Activated T-helper 1 cell treated with Interleukin-2 at 50 U/mL for 16 hours (primary cell): ENCODE data around the gene ASTE1.

Source experiments
- DNase-seq: peaks from one replicate; pipeline ENCODE4 v3.0.0-alpha.2; 2020; ENCODE audit warnings: low read depth

Gene ASTE1, protein sequence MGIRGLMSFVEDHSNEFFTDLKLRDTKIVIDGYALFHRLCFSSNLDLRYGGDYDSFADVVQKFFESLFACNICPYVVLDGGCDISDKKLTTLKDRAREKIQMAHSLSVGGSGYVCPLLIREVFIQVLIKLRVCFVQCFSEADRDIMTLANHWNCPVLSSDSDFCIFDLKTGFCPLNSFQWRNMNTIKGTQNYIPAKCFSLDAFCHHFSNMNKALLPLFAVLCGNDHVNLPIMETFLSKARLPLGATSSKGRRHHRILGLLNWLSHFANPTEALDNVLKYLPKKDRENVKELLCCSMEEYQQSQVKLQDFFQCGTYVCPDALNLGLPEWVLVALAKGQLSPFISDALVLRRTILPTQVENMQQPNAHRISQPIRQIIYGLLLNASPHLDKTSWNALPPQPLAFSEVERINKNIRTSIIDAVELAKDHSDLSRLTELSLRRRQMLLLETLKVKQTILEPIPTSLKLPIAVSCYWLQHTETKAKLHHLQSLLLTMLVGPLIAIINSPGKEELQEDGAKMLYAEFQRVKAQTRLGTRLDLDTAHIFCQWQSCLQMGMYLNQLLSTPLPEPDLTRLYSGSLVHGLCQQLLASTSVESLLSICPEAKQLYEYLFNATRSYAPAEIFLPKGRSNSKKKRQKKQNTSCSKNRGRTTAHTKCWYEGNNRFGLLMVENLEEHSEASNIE

DNA sequence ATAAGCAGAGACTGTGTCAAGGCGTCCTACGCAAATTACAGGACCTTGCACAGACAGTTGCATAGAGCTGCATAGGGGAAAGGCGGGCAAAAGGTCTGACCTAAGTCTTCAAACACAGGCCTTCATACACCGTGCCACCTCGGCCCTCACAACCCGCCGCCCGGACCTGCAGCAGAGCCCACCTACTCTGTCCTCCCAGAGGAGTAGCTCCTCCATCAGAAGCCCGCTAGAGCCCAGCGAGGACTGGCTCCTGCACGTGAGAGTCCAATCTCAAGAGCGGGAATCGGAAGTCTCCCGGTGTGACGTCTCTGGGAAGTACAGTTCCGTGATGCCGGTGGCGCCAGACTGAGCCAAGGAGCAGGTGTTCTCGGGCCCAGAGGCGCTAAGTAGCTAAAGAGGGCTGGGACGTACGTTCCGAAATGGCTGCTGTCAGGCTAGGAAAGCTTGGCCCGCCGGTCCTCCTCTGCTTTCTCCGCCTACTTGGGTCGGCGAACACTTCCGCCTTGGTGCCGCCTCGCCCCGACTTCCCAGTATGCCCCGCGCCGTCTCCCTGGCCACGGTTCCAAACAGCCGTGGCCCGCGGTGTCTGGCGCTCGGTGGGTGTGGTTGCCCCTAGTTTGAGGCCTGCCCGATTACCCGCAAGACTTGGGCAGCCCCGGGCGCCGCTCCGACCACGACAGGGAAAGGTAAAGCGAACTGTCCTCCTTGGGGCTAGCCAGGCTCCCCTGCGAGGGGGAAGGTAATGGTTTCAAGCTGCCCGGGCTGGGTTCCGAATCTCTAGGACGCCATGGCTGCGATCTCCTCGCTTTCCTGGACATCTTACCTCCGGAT, at the start of gene ASTE1, which contains the start of gene NEK11:
TSS of gene ASTE1 (minus strand) at position 505 of the 831 bp plus-strand sequence. CDS start 1,519 bp downstream, outside the sequence.
TSS of gene NEK11 (plus strand) at position 557 of the 831 bp plus-strand sequence. CDS start 2,832 bp downstream, outside the sequence.
- peak; percentile 85 for DNase-seq

DNA sequence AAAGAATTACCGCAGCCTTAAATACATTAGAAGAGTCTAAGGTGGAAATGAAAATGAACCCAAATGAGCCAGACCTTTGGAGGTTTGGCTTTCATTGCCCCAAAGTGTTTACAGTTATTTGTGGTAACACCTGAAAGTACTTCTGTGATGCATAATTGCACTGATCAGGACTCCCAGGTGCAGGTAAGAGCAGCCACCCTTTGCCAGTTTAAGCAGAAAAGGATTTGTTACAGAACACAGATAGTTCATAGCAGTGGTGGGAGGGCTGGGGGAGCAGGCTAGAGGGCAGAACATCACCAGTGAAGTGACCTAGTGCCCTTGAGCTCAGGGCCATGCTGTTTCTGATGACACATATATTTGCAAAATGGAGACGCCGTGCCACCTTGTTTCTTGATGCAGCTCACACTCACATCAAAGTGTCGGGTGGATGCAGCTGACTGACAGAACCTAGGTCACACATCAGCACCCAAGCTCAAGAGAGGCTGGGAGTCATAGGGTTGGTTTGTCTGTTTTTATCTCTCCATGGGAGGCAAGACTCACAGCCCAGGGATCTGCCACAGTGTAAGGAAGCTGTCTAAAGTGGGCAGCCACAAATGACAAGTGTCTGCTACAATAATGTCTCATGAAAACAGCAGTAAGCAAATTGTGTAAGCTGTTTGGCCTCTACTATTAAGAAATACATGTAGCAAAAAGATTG, 49.2 kb upstream of the ASTE1 start:
- DNase-seq: no peak

DNA sequence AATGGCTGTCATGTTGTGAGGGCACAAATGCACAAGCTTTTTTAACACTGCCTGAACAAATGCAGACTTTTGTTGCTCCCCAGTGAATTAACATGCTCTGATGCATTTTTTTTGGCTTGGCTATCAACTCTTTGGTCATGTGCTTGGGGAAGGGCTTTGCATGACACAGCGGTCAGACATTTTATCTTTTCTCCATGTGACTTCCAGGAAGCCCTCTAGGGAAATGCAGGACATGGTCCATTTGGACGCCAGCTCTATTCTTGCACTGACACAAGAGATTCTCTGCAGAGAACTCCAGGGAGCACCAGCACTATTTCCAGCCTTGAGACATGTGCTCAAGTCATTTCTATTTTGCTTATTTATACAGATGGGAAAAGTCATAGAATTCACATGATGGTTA, 46.2 kb upstream of the ASTE1 start:
- DNase-seq: no peak

DNA sequence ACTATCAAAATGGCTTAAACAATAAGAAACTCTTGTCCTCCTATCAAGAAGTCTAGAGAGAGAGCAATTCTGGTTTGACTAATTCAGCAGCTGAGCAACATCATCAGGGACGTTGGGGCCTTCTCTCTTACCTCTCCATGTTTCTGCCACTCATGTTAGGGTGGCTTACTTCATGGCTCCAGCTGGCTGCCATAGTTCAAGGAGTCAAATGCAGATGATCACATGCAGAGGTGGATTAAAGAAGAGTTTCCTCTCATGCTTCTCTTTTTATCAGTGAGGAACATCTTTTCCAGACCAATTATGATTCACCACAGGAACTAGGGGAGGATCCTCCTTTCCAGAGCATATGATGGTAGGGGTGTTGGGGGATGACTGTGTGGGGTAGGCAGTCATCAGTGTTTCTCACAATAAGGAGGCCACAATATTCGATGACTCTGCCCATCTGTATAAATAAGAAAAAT, 45.5 kb upstream of the ASTE1 start:
- DNase-seq: no peak

DNA sequence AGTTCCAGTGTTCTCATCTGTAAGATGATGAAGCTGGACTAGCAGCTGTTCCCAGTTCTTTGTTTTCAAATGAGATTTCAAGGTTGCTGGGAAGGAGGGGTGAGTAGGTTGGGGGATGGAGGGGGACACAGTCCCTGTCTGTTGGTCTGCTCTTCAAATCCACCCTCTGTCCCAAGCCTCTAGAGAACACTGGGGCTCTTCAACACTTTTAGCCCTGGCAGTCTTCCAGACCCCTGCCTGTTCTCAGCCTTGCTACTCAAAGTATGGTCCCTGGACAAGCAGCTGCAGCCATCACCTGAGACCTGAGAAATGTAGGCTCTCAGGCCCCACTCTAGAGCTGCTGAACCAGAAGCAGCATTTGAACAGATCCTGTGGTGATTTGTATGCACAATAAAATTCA, 41.4 kb upstream of the ASTE1 start:
- DNase-seq: no peak

DNA sequence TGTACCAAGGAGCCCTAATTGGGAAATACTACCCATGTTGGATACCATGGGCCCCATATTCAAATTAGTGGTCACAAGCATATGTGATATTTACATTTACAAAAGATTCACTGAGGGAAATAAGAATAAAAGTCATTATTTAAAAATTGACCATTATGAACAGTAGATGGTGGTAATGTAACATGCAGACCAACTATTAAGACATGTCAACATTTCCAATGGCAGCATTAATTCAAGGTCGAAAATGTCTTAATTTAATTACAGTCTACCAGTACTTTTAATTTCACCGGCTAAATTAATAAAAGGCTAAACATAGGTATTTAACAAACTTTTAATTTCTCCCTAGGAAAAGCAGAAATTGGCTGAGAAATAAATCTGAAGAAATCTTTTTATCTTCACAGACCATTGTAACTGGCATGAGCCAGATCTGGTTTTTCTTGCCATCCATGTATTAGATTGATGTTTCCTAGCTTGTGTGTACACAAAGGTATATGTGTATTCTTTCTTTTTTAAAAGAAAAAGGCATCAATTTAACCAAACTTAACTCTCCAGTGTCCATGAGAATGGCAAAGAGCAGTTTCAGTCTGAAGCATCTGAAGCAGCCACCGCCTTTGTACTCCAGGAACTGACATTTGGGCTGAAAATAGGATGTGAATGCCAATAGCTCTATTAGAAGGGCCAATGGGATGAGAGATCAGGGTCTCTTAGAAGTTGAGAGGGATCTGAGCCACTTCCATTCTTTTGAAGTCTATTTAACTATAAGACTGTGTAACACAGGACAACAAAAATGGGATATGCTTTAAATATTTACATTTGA, 26.6 kb upstream of the ASTE1 start:
- no peak for DNase-seq

DNA sequence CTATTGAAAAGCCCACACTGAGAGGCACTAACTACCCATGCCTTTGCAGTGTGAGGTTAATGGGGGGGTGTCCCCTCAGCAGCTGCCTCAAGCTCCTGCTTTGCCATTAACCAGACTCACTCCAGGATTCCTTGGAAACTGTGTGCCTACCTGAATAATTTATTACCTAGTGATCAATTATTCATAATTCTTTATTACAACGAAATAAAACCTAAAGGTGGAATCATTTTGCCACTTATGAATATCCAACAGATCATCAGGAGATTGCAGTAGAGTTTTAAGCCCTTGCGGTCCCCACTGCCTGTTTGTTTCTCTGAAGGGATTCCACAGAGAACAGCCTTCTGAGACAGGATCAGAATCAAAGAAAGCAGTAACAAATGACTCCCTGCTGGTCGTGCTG, 23.4 kb upstream of the ASTE1 start:
- DNase-seq: no peak

DNA sequence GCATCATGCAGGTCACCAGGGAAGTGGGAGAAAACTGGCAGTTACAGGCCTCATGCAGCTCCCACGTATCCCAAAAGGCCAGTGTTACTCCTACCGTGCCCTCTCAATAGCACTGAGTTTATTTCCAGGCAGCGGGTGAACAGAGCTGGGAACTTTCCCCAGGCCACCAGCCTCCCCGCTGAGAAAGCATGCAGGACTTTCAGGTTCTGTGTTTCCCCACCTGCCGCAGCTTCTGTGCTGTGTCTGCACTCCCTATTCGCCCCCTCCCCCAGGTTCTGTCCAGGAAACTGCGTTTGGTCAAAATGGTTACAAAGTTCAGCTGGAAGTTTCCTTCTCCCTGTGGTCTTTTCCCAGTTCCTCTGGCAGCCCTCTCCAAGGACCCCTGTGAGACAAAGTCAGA, 21.4 kb upstream of the ASTE1 start:
- no peak for DNase-seq

DNA sequence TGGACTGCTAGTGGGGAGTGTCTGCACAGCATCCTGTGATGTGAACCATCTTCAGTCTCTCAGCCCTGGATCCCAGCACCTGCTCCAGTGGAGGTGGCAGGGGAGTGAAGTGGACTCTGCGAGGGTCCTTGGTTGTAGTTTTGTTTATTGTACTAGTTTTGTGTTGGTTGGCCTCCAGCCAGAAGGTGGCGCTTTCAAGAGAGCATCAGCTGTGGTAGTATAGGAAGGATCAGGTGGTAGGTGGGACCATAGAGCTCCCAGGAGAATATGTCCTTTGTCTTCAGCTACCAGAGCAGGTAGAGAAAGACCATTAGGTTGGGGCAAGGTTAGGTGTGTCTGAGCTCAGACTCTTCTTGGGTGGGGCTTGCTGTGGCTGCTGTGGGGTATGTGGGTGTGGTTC, 21.0 kb upstream of the ASTE1 start:
- DNase-seq: no peak

DNA sequence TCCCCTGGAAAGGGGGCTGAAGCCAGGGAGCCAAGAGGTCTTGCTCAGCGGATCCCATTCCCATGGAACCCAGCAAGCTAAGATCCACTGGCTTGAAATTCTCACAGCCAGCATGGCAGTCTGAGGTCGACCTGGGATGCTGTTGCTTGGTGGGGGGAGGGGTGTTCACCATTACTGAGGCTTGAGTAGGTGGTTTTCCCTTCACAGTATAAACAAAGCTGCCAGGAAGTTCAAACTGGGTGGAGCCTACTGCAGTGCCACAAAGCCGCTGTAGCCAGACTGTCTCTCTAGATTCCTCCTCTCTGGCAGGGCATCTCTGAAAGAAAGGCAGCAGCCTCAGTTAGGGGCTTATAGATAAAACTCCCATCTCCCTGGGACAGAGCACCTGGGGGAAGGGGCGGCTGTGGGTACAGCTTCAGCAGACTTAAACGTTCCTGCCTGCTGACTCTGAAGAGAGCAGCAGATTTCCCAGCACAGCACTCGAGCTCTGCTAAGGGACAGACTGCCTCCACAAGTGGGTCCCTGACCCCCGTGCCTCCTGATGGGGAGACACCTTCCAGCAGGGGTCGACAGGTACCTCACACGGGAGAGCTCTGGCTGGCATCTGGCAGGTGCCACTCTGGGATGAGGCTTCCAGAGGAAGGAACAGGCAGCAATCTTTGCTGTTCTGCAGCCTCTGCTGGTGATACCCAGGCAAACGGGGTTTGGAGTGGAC, 15.8 kb upstream of the ASTE1 start:
- peak; percentile 4 for DNase-seq

DNA sequence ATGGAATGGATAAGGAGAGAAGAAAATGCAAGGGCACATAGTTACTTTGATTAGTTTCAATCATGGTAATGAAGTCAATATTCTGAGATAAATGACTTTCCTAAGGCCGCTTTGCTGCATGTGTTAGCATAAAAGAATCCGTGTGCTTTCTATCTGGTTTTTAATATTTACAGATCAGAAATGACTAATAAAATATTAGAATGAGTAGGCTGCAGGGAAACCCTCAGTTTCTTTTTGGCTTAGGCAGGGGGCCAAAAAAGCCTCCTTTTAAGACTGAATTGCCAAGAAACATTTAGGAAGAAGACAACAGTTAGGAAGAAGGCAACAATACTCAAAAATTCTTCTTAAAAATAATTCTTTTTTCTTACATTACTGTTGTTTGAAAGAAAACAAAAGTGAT, 11.7 kb upstream of the ASTE1 start:
- no peak for DNase-seq

DNA sequence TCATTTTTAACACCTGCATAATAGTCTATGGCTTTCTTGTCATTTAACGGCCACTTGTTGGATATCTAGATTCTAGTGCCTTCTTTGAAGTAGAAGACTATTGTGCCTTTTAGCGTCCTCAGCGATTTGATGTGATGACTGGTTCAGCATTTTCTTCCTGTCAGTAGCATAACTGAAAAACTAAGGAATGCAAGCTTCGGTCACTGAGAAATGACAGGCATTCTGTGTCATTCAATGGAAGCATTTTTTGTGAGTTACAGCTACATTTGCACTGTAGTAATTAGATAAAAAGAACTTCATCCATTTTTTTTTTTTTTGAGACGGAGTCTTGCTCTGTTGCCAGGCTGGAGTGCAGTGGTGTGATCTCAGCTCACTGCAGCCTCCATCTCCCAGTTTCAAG, 10.4 kb upstream of the ASTE1 start:
- DNase-seq: no peak

DNA sequence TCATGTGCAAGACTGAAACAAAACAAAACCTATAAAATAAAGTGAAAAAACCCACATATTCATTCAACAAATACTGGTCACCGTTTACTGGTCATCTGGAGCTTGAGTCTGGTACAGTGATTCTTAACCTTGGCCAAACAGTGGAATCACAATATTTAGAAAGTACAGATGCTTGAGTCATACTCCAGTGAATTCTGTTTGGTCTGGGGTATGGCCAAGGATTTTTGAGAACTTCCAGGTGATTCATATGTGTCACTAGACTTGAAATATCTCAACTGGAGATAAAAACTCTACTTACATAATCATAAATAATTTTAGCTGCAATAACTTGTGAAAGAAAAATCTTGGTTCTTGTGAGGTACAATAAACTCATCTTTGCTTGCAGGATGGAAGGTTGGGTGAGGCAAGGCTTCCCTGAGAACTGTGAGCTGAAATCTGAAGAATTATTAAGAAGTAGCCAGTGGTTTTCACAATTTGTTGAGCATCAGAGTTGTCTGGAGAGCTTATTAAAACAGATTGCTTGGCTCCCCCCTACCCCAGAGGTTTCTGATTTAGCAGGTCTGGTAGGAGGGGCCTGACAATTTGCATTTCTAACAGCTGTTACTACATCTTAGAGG, 9.7 kb upstream of the ASTE1 start:
- no peak for DNase-seq

DNA sequence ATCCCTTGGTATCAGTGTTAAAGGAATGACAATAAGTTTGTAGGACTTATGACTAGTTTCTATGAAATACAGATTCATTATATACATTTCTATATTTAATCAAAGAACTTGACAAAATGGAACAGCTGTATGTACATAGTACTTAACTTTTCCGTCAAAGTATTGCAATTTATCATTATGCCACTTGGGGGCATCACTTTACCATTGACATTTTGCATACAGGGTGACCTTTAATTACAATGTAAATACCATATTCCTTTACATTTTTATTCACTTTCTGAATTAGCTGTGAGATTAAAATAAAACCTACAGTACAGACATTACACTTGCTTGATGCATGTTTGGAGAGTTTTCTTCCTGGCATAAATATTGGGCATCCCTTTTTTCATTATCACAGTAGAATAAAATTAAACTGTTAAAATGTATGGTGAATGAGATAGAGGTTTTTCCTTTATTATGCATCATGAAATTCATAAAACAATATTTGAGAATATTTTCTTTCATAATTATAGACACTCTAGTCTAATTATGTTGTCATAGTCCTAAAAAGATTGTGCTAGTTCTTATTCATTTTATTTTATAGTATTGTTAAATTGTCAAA, 7.0 kb upstream of the ASTE1 start:
- no peak for DNase-seq

DNA sequence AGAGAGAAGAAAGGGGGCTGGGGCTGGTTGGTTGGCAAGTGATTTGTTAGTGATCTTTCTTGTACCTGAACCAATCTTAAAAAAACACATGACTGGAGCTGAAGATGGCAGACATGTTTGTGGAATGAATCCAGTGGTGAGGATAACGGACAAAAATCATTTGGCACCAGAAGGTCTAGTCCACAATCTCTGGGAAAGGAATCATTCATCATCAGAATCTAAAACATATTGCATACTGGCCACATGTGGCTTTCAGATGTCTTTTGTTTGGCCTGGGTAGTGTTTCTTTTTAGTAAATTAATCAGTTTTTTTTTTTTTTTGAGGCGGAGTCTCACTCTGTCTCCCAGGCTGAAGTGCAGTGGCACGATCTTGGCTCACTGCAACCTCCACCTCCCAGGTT, 5.0 kb upstream of the ASTE1 start:
- DNase-seq: no peak

DNA sequence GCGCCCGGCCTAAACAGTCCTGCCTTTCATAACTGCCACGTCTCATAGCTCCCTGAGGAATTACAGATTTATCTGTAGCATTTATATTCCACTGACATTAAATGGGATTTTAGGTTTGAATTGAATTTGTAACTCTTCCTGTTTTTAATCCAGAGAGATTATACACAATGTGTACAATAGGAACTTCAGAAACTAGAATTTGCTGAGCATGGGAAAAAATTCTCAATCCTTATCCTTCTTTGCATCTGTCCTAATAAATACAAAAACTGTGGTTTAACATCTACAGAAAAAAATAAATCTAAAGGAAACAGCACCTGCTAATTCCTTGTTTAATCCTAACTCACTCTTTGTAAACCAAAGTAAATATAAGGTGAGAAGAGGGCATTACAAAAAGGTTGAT, 2.2 kb upstream of the ASTE1 start:
- DNase-seq: no peak

DNA sequence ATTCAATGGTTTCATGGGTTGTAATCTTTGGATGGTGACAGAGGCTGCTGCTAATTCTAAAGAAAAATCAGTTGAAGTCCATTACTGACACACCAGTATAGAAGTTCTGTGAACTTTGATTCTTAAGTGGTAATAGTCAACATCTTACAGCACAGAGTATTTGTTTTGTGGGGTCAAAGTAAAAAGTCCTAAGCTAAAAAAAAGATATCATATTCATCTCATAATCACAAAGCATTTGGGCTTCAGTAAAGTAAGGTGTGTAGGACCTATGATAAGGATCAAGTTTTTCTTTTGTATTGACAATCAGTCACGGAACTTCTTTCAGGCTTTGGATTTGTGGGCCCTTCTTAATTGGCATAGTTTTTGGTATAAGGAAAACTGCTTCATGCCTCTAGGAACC, 1.1 kb downstream of the ASTE1 start:
- DNase-seq: no peak

DNA sequence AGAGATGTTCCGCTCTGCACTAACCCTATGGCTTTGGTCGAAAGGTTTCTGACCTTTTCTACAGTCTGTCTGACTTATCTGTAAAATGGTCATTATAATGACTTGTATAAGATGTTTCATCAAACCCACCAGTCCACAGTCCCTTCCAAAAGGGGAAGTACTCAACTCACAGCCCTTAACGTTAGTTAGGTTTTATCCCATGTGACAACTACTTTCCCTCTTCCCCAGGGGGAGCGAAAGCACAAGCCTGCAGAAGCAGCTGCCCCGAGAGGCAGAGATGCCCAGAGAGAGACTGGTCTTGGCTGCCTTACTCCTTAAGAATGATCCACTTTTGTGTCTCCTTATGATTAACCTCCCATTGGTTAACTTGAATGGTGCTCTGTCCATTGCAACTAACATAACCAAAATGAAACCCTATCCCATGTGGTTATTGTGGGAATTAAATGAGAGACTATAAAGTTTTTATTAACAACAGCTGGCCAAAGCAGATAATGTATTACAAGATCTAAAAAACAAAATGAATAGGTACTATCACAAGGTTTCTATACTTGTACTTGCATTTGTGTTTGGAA, 6.4 kb downstream of the ASTE1 start:
- no peak for DNase-seq

DNA sequence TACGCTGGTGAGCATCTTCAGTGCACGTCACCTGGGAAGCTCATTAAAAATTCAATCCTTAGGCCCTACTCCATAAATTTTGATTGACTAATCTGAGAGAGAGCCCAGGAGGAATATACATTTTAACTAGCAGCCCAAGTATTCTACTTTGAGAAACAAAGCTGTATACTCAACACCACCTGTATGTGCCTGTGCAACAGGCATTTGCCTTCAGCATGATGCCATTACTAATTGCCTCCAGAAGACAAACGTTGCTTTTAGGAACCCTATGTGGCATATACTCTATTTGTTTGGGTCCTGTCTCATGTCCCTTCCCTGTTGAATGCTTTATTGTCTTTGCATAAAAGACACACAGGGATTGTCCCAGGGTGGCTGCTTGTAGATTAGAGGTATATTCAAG, 7.7 kb downstream of the ASTE1 start:
- no peak for DNase-seq
